Measurements from ENCODE around the gene TMEM215.

TMEM215 gene

DNA sequence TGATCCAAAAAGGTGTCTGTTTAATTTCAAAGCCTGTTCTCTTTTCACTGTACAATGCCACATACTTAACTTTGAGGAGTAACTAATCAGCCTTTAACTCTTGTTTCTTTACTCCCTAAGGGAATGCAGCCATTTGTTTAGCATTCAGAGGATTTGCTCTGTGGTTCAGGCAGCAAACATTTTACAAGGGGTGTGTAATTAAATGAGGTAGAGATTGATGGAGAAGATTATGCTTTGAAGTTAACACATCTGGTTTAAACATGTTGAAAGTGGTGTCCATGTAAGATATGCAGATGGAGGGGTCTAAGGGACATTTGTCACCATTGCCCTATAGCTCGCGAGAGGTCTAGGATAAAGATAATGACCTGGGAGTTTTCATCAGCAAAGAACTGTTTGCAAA lies 41.9 kb downstream of the TMEM215 start:
- Histone ChIP-seq H3K4me2 (ENCODE audit: low read length) (no peak overlapping the region), H3K9me3 (ENCODE audit: low read length) (no peaks in the 10 kb centered on the region), H3K9me2 (ENCODE audit: low read depth, low read length) (no peaks in the 10 kb centered on the region), H3K9ac (ENCODE audit: low read length) (no peak overlapping the region), H3F3A (ENCODE audit: insufficient read depth, low read length) (no peaks in the 10 kb centered on the region), H3K4me1 (ENCODE audit: insufficient read depth, low read length, severe bottlenecking) (no peaks in the 10 kb centered on the region), H3K36me3 (ENCODE audit: insufficient read depth, low read length) (no peaks in the 10 kb centered on the region), H2AFZ (ENCODE audit: low read length) (no peak overlapping the region), H3K79me2 (ENCODE audit: insufficient read depth, low read length) (no peaks in the 10 kb centered on the region), H3K4me3 (ENCODE audit: low read depth, low read length, poor library complexity, severe bottlenecking) (no peak overlapping the region), H4K20me1 (ENCODE audit: insufficient read depth, low read length) (no peaks in the 10 kb centered on the region), H3K27ac (ENCODE audit: low read depth, low read length, poor library complexity, severe bottlenecking) (no peak overlapping the region), H3K27me3 (ENCODE audit: insufficient read depth, low read length) (no peaks in the 10 kb centered on the region)
- no peak for TF ChIP-seq EZH2 (IDR thresholded peaks at IDR 0.05; ENCODE audit: borderline replicate concordance, low read length)
- TF ChIP-seq, protein P1, sequence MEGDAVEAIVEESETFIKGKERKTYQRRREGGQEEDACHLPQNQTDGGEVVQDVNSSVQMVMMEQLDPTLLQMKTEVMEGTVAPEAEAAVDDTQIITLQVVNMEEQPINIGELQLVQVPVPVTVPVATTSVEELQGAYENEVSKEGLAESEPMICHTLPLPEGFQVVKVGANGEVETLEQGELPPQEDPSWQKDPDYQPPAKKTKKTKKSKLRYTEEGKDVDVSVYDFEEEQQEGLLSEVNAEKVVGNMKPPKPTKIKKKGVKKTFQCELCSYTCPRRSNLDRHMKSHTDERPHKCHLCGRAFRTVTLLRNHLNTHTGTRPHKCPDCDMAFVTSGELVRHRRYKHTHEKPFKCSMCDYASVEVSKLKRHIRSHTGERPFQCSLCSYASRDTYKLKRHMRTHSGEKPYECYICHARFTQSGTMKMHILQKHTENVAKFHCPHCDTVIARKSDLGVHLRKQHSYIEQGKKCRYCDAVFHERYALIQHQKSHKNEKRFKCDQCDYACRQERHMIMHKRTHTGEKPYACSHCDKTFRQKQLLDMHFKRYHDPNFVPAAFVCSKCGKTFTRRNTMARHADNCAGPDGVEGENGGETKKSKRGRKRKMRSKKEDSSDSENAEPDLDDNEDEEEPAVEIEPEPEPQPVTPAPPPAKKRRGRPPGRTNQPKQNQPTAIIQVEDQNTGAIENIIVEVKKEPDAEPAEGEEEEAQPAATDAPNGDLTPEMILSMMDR (IDR thresholded peaks at IDR 0.05; ENCODE audit: low read length) = no peak

- no peaks in the 10 kb centered on the region for H3K9me3 ChIP-seq (ENCODE audit: low read length)
- H4K20me1 ChIP-seq (ENCODE audit: insufficient read depth, low read length) = no peaks in the 10 kb centered on the region
- H3K4me1 ChIP-seq (ENCODE audit: insufficient read depth, low read length, severe bottlenecking) = no peaks in the 10 kb centered on the region
- H3K9me2 ChIP-seq (ENCODE audit: low read depth, low read length) = no peaks in the 10 kb centered on the region
- no peak overlapping the region for H3K27ac ChIP-seq (ENCODE audit: low read depth, low read length, poor library complexity, severe bottlenecking)
- H3K4me2 ChIP-seq (ENCODE audit: low read length) = no peak overlapping the region
- H3K27me3 ChIP-seq (ENCODE audit: insufficient read depth, low read length) = no peaks in the 10 kb centered on the region
- H3K4me3 ChIP-seq (ENCODE audit: low read depth, low read length, poor library complexity, severe bottlenecking) = no peak overlapping the region
- no peaks in the 10 kb centered on the region for H3K79me2 ChIP-seq (ENCODE audit: insufficient read depth, low read length)
- no peaks in the 10 kb centered on the region for H3K36me3 ChIP-seq (ENCODE audit: insufficient read depth, low read length)
- H2AFZ ChIP-seq (ENCODE audit: low read length) = no peak overlapping the region
- H3F3A ChIP-seq (ENCODE audit: insufficient read depth, low read length) = no peaks in the 10 kb centered on the region
- TF ChIP-seq, protein P1 (IDR thresholded peaks at IDR 0.05; ENCODE audit: low read length) = no peak
- no peak for TF ChIP-seq EZH2 (IDR thresholded peaks at IDR 0.05; ENCODE audit: borderline replicate concordance, low read length)
- H3K9ac ChIP-seq (ENCODE audit: low read length) = no peak overlapping the region
Observed at GRCh38 chr9:32828861-32829260, 45.5 kb downstream of the TMEM215 start.

- Histone ChIP-seq H3K79me2 (ENCODE audit: insufficient read depth, low read length) (no peaks in the 10 kb centered on the region), H3K27me3 (ENCODE audit: insufficient read depth, low read length) (no peaks in the 10 kb centered on the region), H4K20me1 (ENCODE audit: insufficient read depth, low read length) (no peaks in the 10 kb centered on the region), H3K36me3 (ENCODE audit: insufficient read depth, low read length) (no peaks in the 10 kb centered on the region), H3K9ac (ENCODE audit: low read length) (no peak overlapping the region), H3K4me3 (ENCODE audit: low read depth, low read length, poor library complexity, severe bottlenecking) (no peak overlapping the region), H2AFZ (ENCODE audit: low read length) (no peak overlapping the region), H3K9me3 (ENCODE audit: low read length) (no peaks in the 10 kb centered on the region), H3K4me1 (ENCODE audit: insufficient read depth, low read length, severe bottlenecking) (no peaks in the 10 kb centered on the region), H3F3A (ENCODE audit: insufficient read depth, low read length) (no peaks in the 10 kb centered on the region), H3K4me2 (ENCODE audit: low read length) (no peak overlapping the region), H3K9me2 (ENCODE audit: low read depth, low read length) (no peaks in the 10 kb centered on the region), H3K27ac (ENCODE audit: low read depth, low read length, poor library complexity, severe bottlenecking) (no peak overlapping the region)
- TF ChIP-seq, protein P1 (IDR thresholded peaks at IDR 0.05; ENCODE audit: low read length) = no peak
- TF ChIP-seq EZH2 (IDR thresholded peaks at IDR 0.05; ENCODE audit: borderline replicate concordance, low read length) = no peak
Observed at GRCh38 chr9:32832346-32832745, 49.0 kb downstream of the TMEM215 start.

Data from OCI-LY1 (cell line).